Hepatocyte (in vitro differentiated cells): ENCODE results near the gene OR6K3.

Experiments used
- CTCF ChIP-seq: fragments of 200-600 bp; sonication (generic); IDR thresholded peaks from 2 replicates; pipeline ENCODE4 v1.5.1; 2016; ENCODE audit warnings: antibody characterized with exemption, mild to moderate bottlenecking; ENCODE audit not compliant: poor library complexity
- EZH2 ChIP-seq: fragments of 200-600 bp; sonication (generic); IDR thresholded peaks from 2 replicates; pipeline ENCODE4 v1.6.1; 2016; ENCODE audit warnings: antibody characterized with exemption, mild to moderate bottlenecking, borderline replicate concordance
- EZH2phosphoT487 ChIP-seq: fragments of 200-600 bp; sonication (generic); IDR thresholded peaks from one replicate; pipeline ENCODE4 v1.6.1; 2018; ENCODE audit warnings: antibody characterized with exemption, mild to moderate bottlenecking, low read depth, moderate library complexity; ENCODE audit not compliant: unreplicated experiment, severe bottlenecking

DNA sequence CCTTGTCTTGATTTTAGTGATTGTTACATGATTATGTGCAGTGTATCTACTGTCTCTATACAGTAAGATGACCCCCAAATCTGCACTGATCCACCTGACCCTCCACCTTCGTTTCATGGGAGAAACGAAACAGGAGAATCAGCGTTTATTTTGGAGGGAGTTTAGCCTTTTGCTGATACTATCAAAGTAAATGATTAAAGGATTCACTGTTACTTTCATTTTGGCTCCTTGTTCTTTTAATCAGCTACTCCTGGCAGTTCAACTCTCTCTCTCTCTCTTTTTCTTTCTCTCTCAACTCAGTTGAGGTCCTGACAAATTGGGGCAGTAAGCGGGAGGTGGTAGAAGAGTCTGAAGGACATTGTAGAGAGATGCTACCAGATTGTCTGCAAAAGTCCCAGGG lies 9.9 kb upstream of the OR6K3 start:
- no peak for TF ChIP-seq EZH2
- no peak for TF ChIP-seq CTCF
- no peak for TF ChIP-seq EZH2phosphoT487
